ENCODE data around the gene SLC8A2. TPM values are rescaled to one million over a fixed set of nuclear protein-coding genes. Genes with fewer than 3 reads are reported as not detected.
"Not testable (repeated sequence)": the region's sequence is repeated elsewhere in the genome, so short reads cannot be mapped to it uniquely, and the experiment has no call there.

The SLC8A2 gene
- total RNA-seq, 5 donors from 2014 or later (not counting 1 experiment from before 2014, with no cell fraction given) = not detected

GRCh38 chr19:47388721-47389120, 83.0 kb downstream of the SLC8A2 start:
- H3K9me3 ChIP-seq; H3K4me1 Mint-ChIP-seq; H3K9me3 Mint-ChIP-seq; H3K4me3 ChIP-seq (ENCODE audit: control insufficient read depth in 1 of 2, extremely low read depth in 1 of 2, low read length in 1 of 2); H3K4me3 Mint-ChIP-seq; POLR2A ChIA-PET; H3K27ac Mint-ChIP-seq; H3K27ac ChIP-seq (ENCODE audit: low read length); H3K36me3 ChIP-seq (ENCODE audit: control insufficient read depth in 2 of 2, extremely low read depth in 1 of 2, insufficient read depth in 1 of 2, low read length in 1 of 2); H3K4me1 ChIP-seq (ENCODE audit: control insufficient read depth in 1 of 2, extremely low read depth in 1 of 2, insufficient read depth in 2 of 2, low read length in 2 of 2); ATAC-seq (replicated peaks in 1 of 4); H3K36me3 Mint-ChIP-seq: not testable (repeated sequence)
- DNase-seq = peak in 1 of 35 experiments; percentile 12
- 78% methylated on average over 2 of the region's 5 CpGs for WGBS (ENCODE audit: insufficient coverage)
- H3K27me3 ChIP-seq (replicated peaks in 1 of 2; ENCODE audit: control insufficient read depth in 2 of 2, extremely low read depth in 1 of 2, insufficient read depth in 2 of 2, low read length in 1 of 2) = peaks cover 0 to 13% of the 10 kb centered on the region in 2 experiments
- H3K27me3 Mint-ChIP-seq = peaks cover under 1 to 11% of the 10 kb centered on the region in 2 donors
- CTCF ChIA-PET = interaction anchor here in 1 of 2 donors (0.7 kb wide), 1 partner anchor 10 kb away, joined by 3 read pairs; no protein-coding TSS in a partner anchor

GRCh38 chr19:47387623-47388022, 84.1 kb downstream of the SLC8A2 start:
- H3K27ac Mint-ChIP-seq; CTCF ChIA-PET; H3K27ac ChIP-seq (ENCODE audit: low read length): not testable (repeated sequence)

GRCh38 chr19:47386582-47386981, 85.1 kb downstream of the SLC8A2 start:
- H3K27ac ChIP-seq (ENCODE audit: low read length); H3K36me3 Mint-ChIP-seq; H3K4me3 Mint-ChIP-seq; H3K9me3 ChIP-seq; H3K36me3 ChIP-seq (ENCODE audit: control insufficient read depth in 2 of 2, extremely low read depth in 1 of 2, insufficient read depth in 1 of 2, low read length in 1 of 2); POLR2A ChIA-PET; H3K9me3 Mint-ChIP-seq; H3K27me3 Mint-ChIP-seq; H3K27ac Mint-ChIP-seq; DNase-seq; ATAC-seq (replicated peaks in 1 of 4); H3K27me3 ChIP-seq (replicated peaks in 1 of 2; ENCODE audit: control insufficient read depth in 2 of 2, extremely low read depth in 1 of 2, insufficient read depth in 2 of 2, low read length in 1 of 2); H3K4me3 ChIP-seq (ENCODE audit: control insufficient read depth in 1 of 2, extremely low read depth in 1 of 2, low read length in 1 of 2): not testable (repeated sequence)
- 84% methylated on average over 9 of the region's 12 CpGs for WGBS (ENCODE audit: insufficient coverage)
- H3K4me1 ChIP-seq (ENCODE audit: control insufficient read depth in 1 of 2, extremely low read depth in 1 of 2, insufficient read depth in 2 of 2, low read length in 2 of 2) = peaks cover 0 to 14% of the 10 kb centered on the region in 2 experiments
- CTCF ChIA-PET = interaction anchor here in 1 of 2 donors (0.7 kb wide), 1 partner anchor 779 kb away, joined by 4 read pairs; no protein-coding TSS in a partner anchor
- H3K4me1 Mint-ChIP-seq = peaks cover 13 to 20% (median 16%) of the 10 kb centered on the region in 3 donors

More at GRCh38 chr19:47387623-47388022, 84.1 kb downstream of the SLC8A2 start:
- H3K36me3 ChIP-seq (ENCODE audit: control insufficient read depth in 2 of 2, extremely low read depth in 1 of 2, insufficient read depth in 1 of 2, low read length in 1 of 2); H3K27me3 Mint-ChIP-seq; H3K36me3 Mint-ChIP-seq; POLR2A ChIA-PET; H3K4me3 Mint-ChIP-seq; H3K9me3 ChIP-seq; DNase-seq; H3K9me3 Mint-ChIP-seq; H3K4me3 ChIP-seq (ENCODE audit: control insufficient read depth in 1 of 2, extremely low read depth in 1 of 2, low read length in 1 of 2); H3K4me1 ChIP-seq (ENCODE audit: control insufficient read depth in 1 of 2, extremely low read depth in 1 of 2, insufficient read depth in 2 of 2, low read length in 2 of 2); ATAC-seq (replicated peaks in 1 of 4): not testable (repeated sequence)
- WGBS (ENCODE audit: insufficient coverage) = no CpG with 5 or more reads among the region's 3 CpGs
- H3K27me3 ChIP-seq (replicated peaks in 1 of 2; ENCODE audit: control insufficient read depth in 2 of 2, extremely low read depth in 1 of 2, insufficient read depth in 2 of 2, low read length in 1 of 2) = peaks cover 0 to 13% of the 10 kb centered on the region in 2 experiments
- peaks cover 7 to 12% (median 9%) of the 10 kb centered on the region in 3 donors for H3K4me1 Mint-ChIP-seq

GRCh38 chr19:47384533-47384932, 87.2 kb downstream of the SLC8A2 start:
- no CpG with 5 or more reads among the region's 4 CpGs for WGBS (ENCODE audit: insufficient coverage)
- H3K4me3 Mint-ChIP-seq; H3K4me3 ChIP-seq (ENCODE audit: control insufficient read depth in 1 of 2, extremely low read depth in 1 of 2, low read length in 1 of 2); DNase-seq; H3K27ac Mint-ChIP-seq; CTCF ChIA-PET; H3K9me3 Mint-ChIP-seq; H3K36me3 Mint-ChIP-seq; ATAC-seq (replicated peaks in 1 of 4); H3K9me3 ChIP-seq; H3K27me3 Mint-ChIP-seq; H3K27me3 ChIP-seq (replicated peaks in 1 of 2; ENCODE audit: control insufficient read depth in 2 of 2, extremely low read depth in 1 of 2, insufficient read depth in 2 of 2, low read length in 1 of 2); H3K27ac ChIP-seq (ENCODE audit: low read length): not testable (repeated sequence)
- POLR2A ChIA-PET = interaction anchor here in 1 of 2 donors (0.7 kb wide), 1 partner anchor 39 kb away, joined by 3 read pairs; no protein-coding TSS in a partner anchor
- Histone ChIP-seq H3K4me1 (ENCODE audit: control insufficient read depth in 1 of 2, extremely low read depth in 1 of 2, insufficient read depth in 2 of 2, low read length in 2 of 2) (peaks cover 0 to 28% of the 10 kb centered on the region in 2 experiments), H3K36me3 (ENCODE audit: control insufficient read depth in 2 of 2, extremely low read depth in 1 of 2, insufficient read depth in 1 of 2, low read length in 1 of 2) (peaks cover 16 to 23% of the 10 kb centered on the region in 2 donors)
- H3K4me1 Mint-ChIP-seq = peaks cover 14 to 21% (median 18%) of the 10 kb centered on the region in 3 donors

- H3K27ac Mint-ChIP-seq = not testable (repeated sequence)
- no CpG with 5 or more reads among the region's 5 CpGs for WGBS (ENCODE audit: insufficient coverage)
Measured at GRCh38 chr19:47383890-47384289, 87.8 kb downstream of the SLC8A2 start.

GRCh38 chr19:47381653-47382279, 89.9 kb downstream of the SLC8A2 start:
- Mint-ChIP-seq H3K4me1 (peaks cover 14 to 21% (median 18%) of the 10 kb centered on the region in 3 donors), H3K4me3 (peak overlapping the region in 1 of 3 donors; percentile 51), H3K9me3 (no peaks in the 10 kb centered on the region), H3K27ac (peak overlapping the region; percentile 68 to 83), H3K27me3 (no peaks in the 10 kb centered on the region), H3K36me3 (peaks cover 17% of the 10 kb centered on the region)
- Histone ChIP-seq H3K36me3 (ENCODE audit: control insufficient read depth in 2 of 2, extremely low read depth in 1 of 2, insufficient read depth in 1 of 2, low read length in 1 of 2) (peaks cover 29 to 41% of the 10 kb centered on the region in 2 donors), H3K27ac (ENCODE audit: low read length) (peak overlapping the region; percentile 54), H3K9me3 (no peaks in the 10 kb centered on the region), H3K4me1 (ENCODE audit: control insufficient read depth in 1 of 2, extremely low read depth in 1 of 2, insufficient read depth in 2 of 2, low read length in 2 of 2) (peaks cover 0 to 29% of the 10 kb centered on the region in 2 experiments), H3K27me3 (replicated peaks in 1 of 2; ENCODE audit: control insufficient read depth in 2 of 2, extremely low read depth in 1 of 2, insufficient read depth in 2 of 2, low read length in 1 of 2) (no peaks in the 10 kb centered on the region), H3K4me3 (ENCODE audit: control insufficient read depth in 1 of 2, extremely low read depth in 1 of 2, low read length in 1 of 2) (no peak overlapping the region)
- POLR2A ChIA-PET = no interaction called here
- peak; percentile 60 to 82 (median 73) for ATAC-seq (replicated peaks in 1 of 4)
- peak in 27 of 35 experiments; percentile 8 to 57 (median 28) for DNase-seq
- CTCF ChIA-PET = interaction anchor here in 1 of 2 donors (0.5 to 1.7 kb wide), 4 partner anchors 10 to 1036 kb away, joined by 3 to 7 read pairs (median 4); partner anchors contain the start of gene DHX34
- 9% methylated on average over 8 of the region's 11 CpGs for WGBS (ENCODE audit: insufficient coverage)

More at GRCh38 chr19:47383890-47384289, 87.8 kb downstream of the SLC8A2 start:
- DNase-seq; ATAC-seq (replicated peaks in 1 of 4); POLR2A ChIA-PET; H3K9me3 ChIP-seq; H3K4me3 Mint-ChIP-seq; H3K27me3 ChIP-seq (replicated peaks in 1 of 2; ENCODE audit: control insufficient read depth in 2 of 2, extremely low read depth in 1 of 2, insufficient read depth in 2 of 2, low read length in 1 of 2); H3K27ac ChIP-seq (ENCODE audit: low read length); H3K9me3 Mint-ChIP-seq; H3K27me3 Mint-ChIP-seq; H3K4me3 ChIP-seq (ENCODE audit: control insufficient read depth in 1 of 2, extremely low read depth in 1 of 2, low read length in 1 of 2): not testable (repeated sequence)
- peaks cover 14 to 21% (median 18%) of the 10 kb centered on the region in 3 donors for H3K4me1 Mint-ChIP-seq
- CTCF ChIA-PET = interaction anchor here in 1 of 2 donors (0.6 kb wide), 1 partner anchor 253 kb away, joined by 7 read pairs; no protein-coding TSS in a partner anchor
- H3K36me3 Mint-ChIP-seq = peaks cover 12% of the 10 kb centered on the region
- Histone ChIP-seq H3K4me1 (ENCODE audit: control insufficient read depth in 1 of 2, extremely low read depth in 1 of 2, insufficient read depth in 2 of 2, low read length in 2 of 2) (peaks cover 0 to 29% of the 10 kb centered on the region in 2 experiments), H3K36me3 (ENCODE audit: control insufficient read depth in 2 of 2, extremely low read depth in 1 of 2, insufficient read depth in 1 of 2, low read length in 1 of 2) (peaks cover 18 to 26% of the 10 kb centered on the region in 2 donors)
